Stimulated activated CD4-positive, alpha-beta T cell treated with anti-CD3 and anti-CD28 coated beads, Interleukin-15, amount 100 ng/mL, for 1 hour (primary cell): Measurements from ENCODE around the gene PALLD.

Source experiments
- DNase-seq, 2 donors: peaks; one replicate each; pipeline ENCODE4 v3.0.0-alpha.2; 2020; ENCODE audit warnings: low read depth in 1 of 2, low spot score in 1 of 2

PALLD gene

GRCh38 chr4:168815379-168816345 lies 318.8 kb downstream of the PALLD start:
- no peak for DNase-seq

- DNase-seq = no peak
Observed at GRCh38 chr4:168817370-168817769, 320.5 kb downstream of the PALLD start.

- no peak for DNase-seq
Observed at GRCh38 chr4:168822481-168822880, 325.6 kb downstream of the PALLD start.

GRCh38 chr4:168825975-168826374 lies 329.1 kb downstream of the PALLD start:
- no peak for DNase-seq

- no peak for DNase-seq
Observed at GRCh38 chr4:168826620-168827019, 329.8 kb downstream of the PALLD start.

- no peak for DNase-seq
Observed at GRCh38 chr4:168830777-168831512, 334.1 kb downstream of the PALLD start.

- no peak for DNase-seq
Observed at GRCh38 chr4:168831585-168831918, 334.7 kb downstream of the PALLD start.

- peak in 1 of 2 donors; percentile 50 for DNase-seq
Observed at GRCh38 chr4:168831919-168832762, 335.3 kb downstream of the PALLD start.

- no peak for DNase-seq
Observed at GRCh38 chr4:168832763-168833575, 336.1 kb downstream of the PALLD start.

- no peak for DNase-seq
Observed at GRCh38 chr4:168833881-168834280, 337.0 kb downstream of the PALLD start.

GRCh38 chr4:168835880-168836454 lies 339.1 kb downstream of the PALLD start:
- no peak for DNase-seq

- no peak for DNase-seq
Observed at GRCh38 chr4:168836490-168836889, 339.6 kb downstream of the PALLD start.

- DNase-seq = no peak
Observed at GRCh38 chr4:168837922-168838321, 341.1 kb downstream of the PALLD start.

- DNase-seq = no peak
Observed at GRCh38 chr4:168839758-168840391, 343.0 kb downstream of the PALLD start.

GRCh38 chr4:168840392-168840763 lies 343.5 kb downstream of the PALLD start:
- DNase-seq = no peak

GRCh38 chr4:168841000-168841671 lies 344.3 kb downstream of the PALLD start:
- no peak for DNase-seq

GRCh38 chr4:168841672-168842019 lies 344.8 kb downstream of the PALLD start:
- DNase-seq = no peak

GRCh38 chr4:168842186-168842585 lies 345.3 kb downstream of the PALLD start:
- no peak for DNase-seq

GRCh38 chr4:168843635-168844034 lies 346.8 kb downstream of the PALLD start:
- DNase-seq = no peak
